Progenitor cell of endocrine pancreas (in vitro differentiated cells): ENCODE results near the gene RNASE13. TPM values are rescaled to one million over a fixed set of nuclear protein-coding genes. Genes with fewer than 3 reads are reported as not detected.
"Not testable (repeated sequence)": the region's sequence is repeated elsewhere in the genome, so short reads cannot be mapped to it uniquely, and the experiment has no call there.

ENCODE experiments used
- DNase-seq: peaks from one replicate; pipeline ENCODE4 v3.0.0; 2021; ENCODE audit warnings: low spot score; ENCODE audit not compliant: unreplicated experiment
- H3K27ac Mint-ChIP-seq: 2 replicates; pipeline ENCODE4 v1.8.0; 2021; ENCODE audit warnings: mild to moderate bottlenecking, moderate library complexity, mixed read lengths
- H3K27me3 Mint-ChIP-seq: 2 replicates; pipeline ENCODE4 v1.8.0; 2021; ENCODE audit warnings: mixed read lengths
- H3K36me3 Mint-ChIP-seq: 2 replicates; pipeline ENCODE4 v1.8.0; 2022; ENCODE audit warnings: mixed read lengths; ENCODE audit not compliant: insufficient read depth
- H3K4me1 Mint-ChIP-seq: 2 replicates; pipeline ENCODE4 v1.8.0; 2021; ENCODE audit warnings: low read depth, mixed read lengths
- H3K4me3 Mint-ChIP-seq: 2 replicates; pipeline ENCODE4 v1.8.0; 2021; ENCODE audit warnings: low read depth, mild to moderate bottlenecking, moderate library complexity, mixed read lengths
- H3K9me3 Mint-ChIP-seq: 2 replicates; pipeline ENCODE4 v1.8.0; 2021; ENCODE audit warnings: low read depth, mixed read lengths
- CTCF ChIP-seq: fragments of 200-600 bp; sonication (generic); IDR thresholded peaks from one replicate; pipeline ENCODE4 v1.5.0; 2021; ENCODE audit warnings: antibody characterized with exemption, mild to moderate bottlenecking; ENCODE audit not compliant: unreplicated experiment
- total RNA-seq: library from RNA; stranded (reverse); gene quantifications from 2 replicates; pipeline ENCODE4 v1.2.1, GENCODE V29; 2021

The RNASE13 gene
- total RNA-seq, 1 donor from 2014 or later, result not detected

- Mint-ChIP-seq H3K9me3 (no peaks in the 10 kb centered on the region), H3K4me1 (peaks cover 22% of the 10 kb centered on the region), H3K27ac (no peak overlapping the region), H3K36me3 (peaks cover 19% of the 10 kb centered on the region), H3K27me3 (peaks cover 3% of the 10 kb centered on the region), H3K4me3 (no peak overlapping the region)
- TF ChIP-seq CTCF, result no peak
- DNase-seq, result no peak
These were observed 38.1 kb downstream of the RNASE13 start for GRCh38 chr14:20996521-20996920.

DNA sequence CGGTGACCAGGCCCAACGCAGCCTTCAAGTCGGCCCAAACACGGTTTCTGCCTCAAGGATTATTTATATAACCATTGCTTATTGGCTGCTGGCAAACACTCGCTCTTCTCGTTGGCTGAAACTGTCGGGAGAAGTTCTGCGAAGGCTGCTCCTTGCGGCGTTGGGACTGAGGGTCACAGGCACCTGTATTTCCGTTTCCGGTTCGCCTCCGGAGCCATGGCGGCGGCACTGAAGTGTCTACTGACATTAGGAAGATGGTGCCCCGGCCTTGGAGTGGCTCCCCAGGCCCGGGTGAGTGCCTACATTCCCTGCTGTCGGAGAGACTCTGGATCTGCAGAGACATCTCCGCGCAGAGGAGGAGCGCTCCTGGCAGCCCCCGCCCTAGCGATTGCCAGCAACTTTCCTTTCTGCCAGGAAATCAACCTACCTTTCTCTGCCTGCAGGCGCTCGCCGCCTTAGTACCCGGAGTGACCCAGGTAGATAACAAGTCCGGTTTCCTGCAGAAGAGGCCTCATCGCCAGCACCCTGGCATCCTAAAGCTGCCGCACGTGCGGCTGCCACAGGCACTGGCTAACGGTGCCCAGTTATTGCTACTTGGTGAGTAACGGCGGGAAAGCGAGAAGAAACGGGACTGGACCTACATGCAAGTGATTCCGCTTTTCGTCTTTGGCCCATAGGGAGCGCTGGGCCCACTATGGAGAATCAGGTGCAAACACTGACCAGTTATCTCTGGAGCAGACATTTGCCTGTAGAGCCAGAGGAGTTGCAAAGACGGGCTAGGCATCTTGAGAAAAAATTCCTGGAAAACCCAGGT is 44.6 kb downstream of the RNASE13 start, which contains the start of gene METTL17:
Gene METTL17 (plus strand): TSS at position 194 of the 814 bp plus-strand sequence. CDS start 23 bp downstream, at position 217.
- DNase-seq, result peak; percentile 67
- no peaks in the 10 kb centered on the region for H3K9me3 Mint-ChIP-seq
- TF ChIP-seq CTCF, result peak; percentile 49
- peak within 1 kb of the TSS; percentile 98 for H3K27ac Mint-ChIP-seq
- H3K4me1 Mint-ChIP-seq, result peaks cover 11% of the 10 kb centered on the region
- H3K36me3 Mint-ChIP-seq, result peaks cover 13% of the 10 kb centered on the region
- peak within 1 kb of the TSS; percentile 91 for H3K4me3 Mint-ChIP-seq
- no peaks in the 10 kb centered on the region for H3K27me3 Mint-ChIP-seq

DNA sequence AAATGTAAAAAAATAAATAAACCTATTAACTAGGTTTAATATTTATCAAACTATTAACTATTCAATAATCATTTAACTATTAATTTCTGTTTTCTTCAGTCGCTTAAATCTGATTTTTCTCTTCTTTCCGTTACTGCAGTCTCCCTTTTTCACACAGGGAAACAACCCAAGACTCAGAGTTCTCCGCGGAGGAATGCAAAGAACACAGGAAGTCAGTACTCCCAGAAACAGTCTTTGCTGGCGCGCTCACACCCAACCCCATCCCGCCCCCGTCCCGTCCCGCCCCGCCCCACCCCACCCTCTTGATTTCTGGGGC is 45.2 kb downstream of the RNASE13 start:
- H3K36me3 Mint-ChIP-seq, result peaks cover 10% of the 10 kb centered on the region

GRCh38 chr14:20988717-20989470 is 45.7 kb downstream of the RNASE13 start:
- TF ChIP-seq CTCF, result no peak
- H3K4me3 Mint-ChIP-seq, result peak overlapping the region; percentile 39
- H3K36me3 Mint-ChIP-seq, result peaks cover 9% of the 10 kb centered on the region
- no peaks in the 10 kb centered on the region for H3K27me3 Mint-ChIP-seq
- DNase-seq, result no peak
- no peaks in the 10 kb centered on the region for H3K9me3 Mint-ChIP-seq
- H3K4me1 Mint-ChIP-seq, result peaks cover 11% of the 10 kb centered on the region
- no peak overlapping the region for H3K27ac Mint-ChIP-seq

More for the DNA sequence above, 45.2 kb downstream of the RNASE13 start:
- Mint-ChIP-seq H3K27ac (peak overlapping the region; percentile 98), H3K4me3 (peak overlapping the region; percentile 91), H3K9me3 (no peaks in the 10 kb centered on the region), H3K27me3 (no peaks in the 10 kb centered on the region), H3K4me1 (peaks cover 11% of the 10 kb centered on the region)
- no peak for TF ChIP-seq CTCF
- DNase-seq, result no peak

DNA sequence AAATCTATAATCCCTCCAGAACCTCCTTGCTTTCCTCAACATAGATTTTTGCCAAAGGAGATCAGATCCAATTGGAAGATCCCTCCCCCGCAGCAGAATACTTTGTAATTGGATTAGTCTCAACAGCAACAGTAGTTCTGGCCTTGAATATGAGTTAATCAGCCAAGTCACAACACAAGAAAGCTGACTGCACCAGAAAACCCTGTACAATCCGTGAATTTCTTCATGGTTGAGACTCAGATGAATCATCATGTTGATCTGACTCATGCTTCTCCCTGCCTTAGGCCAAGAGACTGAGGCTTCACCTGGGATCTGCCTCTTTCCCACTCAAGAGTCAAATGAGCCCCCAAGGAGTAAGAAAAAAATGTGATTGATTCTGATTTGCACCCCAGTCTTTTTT is 47.8 kb downstream of the RNASE13 start:
- no peaks in the 10 kb centered on the region for H3K27me3 Mint-ChIP-seq
- no peaks in the 10 kb centered on the region for H3K9me3 Mint-ChIP-seq
- no peak overlapping the region for H3K27ac Mint-ChIP-seq
- H3K4me3 Mint-ChIP-seq, result no peak overlapping the region
- DNase-seq, result no peak
- no peak for TF ChIP-seq CTCF
- peaks cover 2% of the 10 kb centered on the region for H3K36me3 Mint-ChIP-seq
- peaks cover 9% of the 10 kb centered on the region for H3K4me1 Mint-ChIP-seq

DNA sequence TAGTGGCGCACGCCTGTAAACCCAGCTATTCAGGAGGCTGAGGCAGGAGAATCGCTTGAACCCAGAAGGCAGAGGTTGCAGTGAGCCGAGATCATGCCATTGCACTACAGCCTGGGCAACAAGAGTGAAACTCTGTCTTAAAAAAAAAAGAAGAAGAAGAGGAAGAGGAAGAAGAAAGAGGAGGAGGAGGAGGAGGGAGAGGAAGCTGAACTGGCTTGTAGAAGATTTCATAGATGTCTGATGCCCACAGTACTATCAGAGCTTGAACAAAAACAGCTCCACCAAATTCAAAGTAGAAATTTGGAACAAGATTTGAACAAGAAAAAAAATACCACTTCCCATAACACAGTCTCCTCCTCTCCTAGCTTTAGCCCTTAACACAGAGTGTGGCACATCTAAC is 49.0 kb downstream of the RNASE13 start:
- H3K27ac Mint-ChIP-seq, H3K4me3 Mint-ChIP-seq, H3K9me3 Mint-ChIP-seq, DNase-seq, H3K36me3 Mint-ChIP-seq, H3K27me3 Mint-ChIP-seq, H3K4me1 Mint-ChIP-seq: not testable (repeated sequence)
